H9 (cell line): ENCODE data around the gene PHACTR1. TPM values are rescaled to one million over a fixed set of nuclear protein-coding genes. Genes with fewer than 3 reads are reported as not detected.

Source experiments
- DNase-seq: peaks from one replicate; pipeline ENCODE4 v3.0.0-alpha.2; 2017
- H2AFZ ChIP-seq: one replicate; pipeline ENCODE4 v1.6.1; 2013; ENCODE audit warnings: mild to moderate bottlenecking, low read length, control low read depth, moderate library complexity
- H2AK5ac ChIP-seq: 2 replicates; pipeline ENCODE4 v1.6.1; 2013; ENCODE audit warnings: low read length, control low read depth, mixed read lengths; ENCODE audit not compliant: insufficient read length
- H2BK120ac ChIP-seq: one replicate; pipeline ENCODE4 v1.6.1; 2013; ENCODE audit warnings: low read depth, mild to moderate bottlenecking, low read length, control low read depth, inconsistent platforms; ENCODE audit not compliant: poor library complexity, severe bottlenecking
- H2BK12ac ChIP-seq: 2 replicates; pipeline ENCODE4 v1.6.1; 2013; ENCODE audit warnings: low read length, control low read depth, mixed read lengths, low read depth; ENCODE audit not compliant: insufficient read length
- H2BK15ac ChIP-seq: 2 replicates; pipeline ENCODE4 v1.6.1; 2013; ENCODE audit warnings: low read depth, low read length, control low read depth
- H2BK20ac ChIP-seq: one replicate; pipeline ENCODE4 v1.6.1; 2013; ENCODE audit warnings: low read depth, mild to moderate bottlenecking, low read length, control low read depth, inconsistent platforms; ENCODE audit not compliant: poor library complexity, severe bottlenecking
- H2BK5ac ChIP-seq: 2 replicates; pipeline ENCODE4 v1.6.1; 2013; ENCODE audit warnings: low read length, control low read depth, mixed read lengths; ENCODE audit not compliant: insufficient read length
- H3K14ac ChIP-seq: 2 replicates; pipeline ENCODE4 v1.6.1; 2013; ENCODE audit warnings: low read length, control low read depth; ENCODE audit not compliant: insufficient read depth
- H3K18ac ChIP-seq: 2 replicates; pipeline ENCODE4 v1.6.1; 2013; ENCODE audit warnings: low read depth, mild to moderate bottlenecking, mixed read lengths, low read length, control low read depth; ENCODE audit not compliant: insufficient read length
- H3K23ac ChIP-seq: 2 replicates; pipeline ENCODE4 v1.6.1; 2013; ENCODE audit warnings: low read length, control low read depth, mixed read lengths, low read depth; ENCODE audit not compliant: insufficient read length
- H3K23me2 ChIP-seq: 2 replicates; pipeline ENCODE4 v1.6.1; 2013; ENCODE audit warnings: low read depth, mild to moderate bottlenecking, mixed read lengths, low read length, control low read depth; ENCODE audit not compliant: insufficient read length, poor library complexity, severe bottlenecking
- H3K27ac ChIP-seq: 2 replicates; pipeline ENCODE4 v1.5.1; 2013; ENCODE audit warnings: low read length, control low read depth, mixed read lengths, low read depth; ENCODE audit not compliant: insufficient read length
- H3K27me3 ChIP-seq: 2 replicates; pipeline ENCODE4 v1.6.1; 2013; ENCODE audit warnings: low read length, control low read depth, inconsistent platforms; ENCODE audit not compliant: insufficient read depth
- H3K4ac ChIP-seq: 2 replicates; pipeline ENCODE4 v1.6.1; 2013; ENCODE audit warnings: low read depth, mild to moderate bottlenecking, control low read depth, inconsistent platforms, low read length, moderate library complexity
- H3K4me1 ChIP-seq: 2 replicates; pipeline ENCODE4 v1.6.1; 2013; ENCODE audit warnings: low read length, control low read depth, inconsistent platforms; ENCODE audit not compliant: insufficient read depth
- H3K4me2 ChIP-seq: 2 replicates; pipeline ENCODE4 v1.6.1; 2013; ENCODE audit warnings: low read length, control low read depth, mixed read lengths; ENCODE audit not compliant: insufficient read length, insufficient read depth
- H3K56ac ChIP-seq: 2 replicates; pipeline ENCODE4 v1.6.1; 2013; ENCODE audit warnings: low read depth, mild to moderate bottlenecking, mixed read lengths, low read length, control low read depth; ENCODE audit not compliant: insufficient read length
- H3K79me1 ChIP-seq: 2 replicates; pipeline ENCODE4 v1.6.1; 2013; ENCODE audit warnings: low read depth, mild to moderate bottlenecking, moderate library complexity, low read length, control low read depth, inconsistent platforms; ENCODE audit not compliant: insufficient read depth, poor library complexity, severe bottlenecking
- H3K79me2 ChIP-seq: 2 replicates; pipeline ENCODE4 v1.6.1; 2013; ENCODE audit warnings: low read length, control low read depth, inconsistent platforms; ENCODE audit not compliant: insufficient read depth
- H3K9ac ChIP-seq: 2 replicates; pipeline ENCODE4 v1.6.1; 2013; ENCODE audit warnings: low read length, control low read depth, mixed read lengths; ENCODE audit not compliant: insufficient read length; ENCODE audit errors: extremely low read depth
- H3K9me3 ChIP-seq: one replicate; pipeline ENCODE4 v1.6.1; 2013; ENCODE audit warnings: low read depth, low read length, inconsistent platforms; ENCODE audit not compliant: control insufficient read depth
- H3T11ph ChIP-seq: one replicate; pipeline ENCODE4 v1.6.1; 2013; ENCODE audit warnings: mild to moderate bottlenecking, low read length, control low read depth, inconsistent platforms
- H4K20me1 ChIP-seq: one replicate; pipeline ENCODE4 v1.6.1; 2013; ENCODE audit not compliant: control insufficient read depth, insufficient read length, insufficient read depth
- H4K5ac ChIP-seq: 2 replicates; pipeline ENCODE4 v1.6.1; 2013; ENCODE audit warnings: low read depth, mild to moderate bottlenecking, mixed read lengths, low read length, control low read depth; ENCODE audit not compliant: insufficient read length
- H4K8ac ChIP-seq: replicated peaks from 2 replicates; pipeline ENCODE4 v1.6.1; 2013; ENCODE audit warnings: low read length, control low read depth, mixed read lengths, low read depth; ENCODE audit not compliant: insufficient read length
- H4K91ac ChIP-seq: 2 replicates; pipeline ENCODE4 v1.6.1; 2013; ENCODE audit warnings: low read depth, mild to moderate bottlenecking, moderate library complexity, mixed read lengths, low read length, control low read depth; ENCODE audit not compliant: insufficient read length
- H3K27ac Mint-ChIP-seq, 3 experiments: 2 replicates in 2 of 3; 3 replicates in 1 of 3; pipeline ENCODE4 v1.8.0; 2020 to 2021; ENCODE audit warnings: mixed read lengths in 3 of 3, mild to moderate bottlenecking in 1 of 3, moderate library complexity in 1 of 3
- H3K27me3 Mint-ChIP-seq: 2 replicates; pipeline ENCODE4 v1.8.0; 2021; ENCODE audit warnings: low read depth, mild to moderate bottlenecking, moderate library complexity, mixed read lengths
- H3K36me3 Mint-ChIP-seq, 3 experiments: 2 replicates in 2 of 3; 3 replicates in 1 of 3; pipeline ENCODE4 v1.8.0; 2020 to 2021; ENCODE audit warnings: low read depth in 3 of 3, mixed read lengths in 3 of 3; ENCODE audit not compliant: insufficient read depth in 1 of 3
- H3K4me1 Mint-ChIP-seq, 2 experiments: 2 replicates each; pipeline ENCODE4 v1.8.0; 2020; ENCODE audit warnings: mixed read lengths in 2 of 2
- H3K4me3 Mint-ChIP-seq, 2 experiments: 2 replicates in 1 of 2; 3 replicates in 1 of 2; pipeline ENCODE4 v1.8.0; 2020 to 2021; ENCODE audit warnings: mild to moderate bottlenecking in 2 of 2, mixed read lengths in 2 of 2, moderate library complexity in 1 of 2
- H3K9me3 Mint-ChIP-seq, 2 experiments: 2 replicates in 1 of 2; 3 replicates in 1 of 2; pipeline ENCODE4 v1.8.0; 2020; ENCODE audit warnings: mild to moderate bottlenecking in 2 of 2, mixed read lengths in 2 of 2, moderate library complexity in 1 of 2
- WGBS: extraction: QIAGEN DNeasy Blood & Tissue Kit; methylation state at CpG from one replicate; pipeline ENCODE4 v1.1.7; 2013; ENCODE audit warnings: missing lambda C conversion rate, low lambda C conversion rate, mixed read lengths; ENCODE audit not compliant: insufficient read length; ENCODE audit errors: extremely low coverage; 5-methylcytosine and 5-hydroxymethylcytosine counted together
- total RNA-seq: library from RNA; stranded (reverse); gene quantifications from 2 replicates; pipeline ENCODE4 v1.2.1, GENCODE V29; 2021
- TF ChIP-seq, protein P1 (sequence below): fragments of 200-600 bp; sonication (generic); conservative IDR thresholded peaks from 3 replicates; pipeline ENCODE4 v1.8.0; 2021; ENCODE audit warnings: antibody characterized with exemption, mild to moderate bottlenecking

PHACTR1 gene
- total RNA-seq, 1 experiment from 2014 or later, result 15.9 TPM

DNA sequence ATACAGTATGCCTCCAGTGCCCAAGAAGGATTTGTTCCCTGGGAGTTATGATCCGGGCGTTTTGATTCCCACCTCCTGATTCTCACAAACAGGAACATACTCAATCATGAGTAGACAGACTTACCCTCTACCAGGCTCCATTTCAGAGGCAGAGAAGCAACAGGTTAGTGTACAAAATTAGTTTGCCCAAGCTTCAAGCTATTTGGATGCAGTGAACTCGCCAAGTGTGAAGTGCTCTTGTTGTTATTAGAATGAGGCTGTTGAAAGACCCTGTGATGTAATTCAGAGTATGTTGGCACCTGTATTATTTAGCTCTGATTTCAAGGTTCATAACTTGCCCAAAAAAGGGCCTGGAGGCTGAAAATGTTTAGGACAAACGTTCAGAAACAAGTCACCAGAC, 247.0 kb downstream of the PHACTR1 start:
- no peak overlapping the region for H2BK15ac ChIP-seq
- H3K23me2 ChIP-seq, result no peaks in the 10 kb centered on the region
- no peak overlapping the region for H3K23ac ChIP-seq
- H2BK120ac ChIP-seq, result no peak overlapping the region
- no peak overlapping the region for H3K14ac ChIP-seq
- no peaks in the 10 kb centered on the region for H3K79me1 ChIP-seq
- no peak overlapping the region for H3K9ac ChIP-seq
- H2BK12ac ChIP-seq, result no peak overlapping the region
- H3K27ac ChIP-seq, result no peak overlapping the region
- H4K8ac ChIP-seq, result no peak overlapping the region
- H3K4ac ChIP-seq, result no peak overlapping the region
- H3K56ac ChIP-seq, result no peak overlapping the region
- Mint-ChIP-seq H3K4me1 (peaks cover 5 to 9% of the 10 kb centered on the region in 2 experiments), H3K27ac (no peak overlapping the region), H3K9me3 (no peaks in the 10 kb centered on the region), H3K4me3 (no peak overlapping the region), H3K27me3 (peaks cover 57% of the 10 kb centered on the region), H3K36me3 (no peaks in the 10 kb centered on the region)
- no peak overlapping the region for H3K18ac ChIP-seq
- DNase-seq, result no peak
- no peak overlapping the region for H3T11ph ChIP-seq
- no peak overlapping the region for H4K91ac ChIP-seq
- H3K4me2 ChIP-seq, result no peak overlapping the region
- TF ChIP-seq, protein P1, sequence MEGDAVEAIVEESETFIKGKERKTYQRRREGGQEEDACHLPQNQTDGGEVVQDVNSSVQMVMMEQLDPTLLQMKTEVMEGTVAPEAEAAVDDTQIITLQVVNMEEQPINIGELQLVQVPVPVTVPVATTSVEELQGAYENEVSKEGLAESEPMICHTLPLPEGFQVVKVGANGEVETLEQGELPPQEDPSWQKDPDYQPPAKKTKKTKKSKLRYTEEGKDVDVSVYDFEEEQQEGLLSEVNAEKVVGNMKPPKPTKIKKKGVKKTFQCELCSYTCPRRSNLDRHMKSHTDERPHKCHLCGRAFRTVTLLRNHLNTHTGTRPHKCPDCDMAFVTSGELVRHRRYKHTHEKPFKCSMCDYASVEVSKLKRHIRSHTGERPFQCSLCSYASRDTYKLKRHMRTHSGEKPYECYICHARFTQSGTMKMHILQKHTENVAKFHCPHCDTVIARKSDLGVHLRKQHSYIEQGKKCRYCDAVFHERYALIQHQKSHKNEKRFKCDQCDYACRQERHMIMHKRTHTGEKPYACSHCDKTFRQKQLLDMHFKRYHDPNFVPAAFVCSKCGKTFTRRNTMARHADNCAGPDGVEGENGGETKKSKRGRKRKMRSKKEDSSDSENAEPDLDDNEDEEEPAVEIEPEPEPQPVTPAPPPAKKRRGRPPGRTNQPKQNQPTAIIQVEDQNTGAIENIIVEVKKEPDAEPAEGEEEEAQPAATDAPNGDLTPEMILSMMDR, result no peak
- no CpG with 5 or more reads among the region's 4 CpGs for WGBS
- H4K20me1 ChIP-seq, result no peaks in the 10 kb centered on the region
- H4K5ac ChIP-seq, result no peak overlapping the region
- H2AFZ ChIP-seq, result no peak overlapping the region
- no peak overlapping the region for H2AK5ac ChIP-seq
- peaks cover 17% of the 10 kb centered on the region for H3K27me3 ChIP-seq
- no peaks in the 10 kb centered on the region for H3K9me3 ChIP-seq
- no peak overlapping the region for H2BK5ac ChIP-seq
- H2BK20ac ChIP-seq, result no peak overlapping the region
- no peaks in the 10 kb centered on the region for H3K79me2 ChIP-seq
- H3K4me1 ChIP-seq, result no peaks in the 10 kb centered on the region; the same call in 1 of the 2 replicates
